ENCODE data around the gene ARL5C. TPM values are rescaled to one million over a fixed set of nuclear protein-coding genes. Genes with fewer than 3 reads are reported as not detected.
A peak's percentile ranks its signal among the peaks of the same experiment; 100 is the strongest.
"Not testable (repeated sequence)": the region's sequence is repeated elsewhere in the genome, so short reads cannot be mapped to it uniquely, and the experiment has no call there.

The ARL5C gene
- total RNA-seq, 1 donor, result not detected

GRCh38 chr17:39125143-39125875 lies 40.7 kb downstream of the ARL5C start:
- no peak overlapping the region for H3K4me3 ChIP-seq (ENCODE audit: low read depth, low read length)
- no peak for DNase-seq (ENCODE audit: low read depth)
- TF ChIP-seq CTCF (IDR thresholded peaks at IDR 0.05; ENCODE audit: insufficient read depth, low read depth, low read length), result no peak

- TF ChIP-seq CTCF (IDR thresholded peaks at IDR 0.05; ENCODE audit: insufficient read depth, low read depth, low read length), result no peak
- DNase-seq (ENCODE audit: low read depth), result no peak
- no peak overlapping the region for H3K4me3 ChIP-seq (ENCODE audit: low read depth, low read length)
These were observed 42.3 kb downstream of the ARL5C start for GRCh38 chr17:39123627-39124026.

GRCh38 chr17:39122991-39123390 lies 43.0 kb downstream of the ARL5C start:
- no peak overlapping the region for H3K4me3 ChIP-seq (ENCODE audit: low read depth, low read length)
- TF ChIP-seq CTCF (IDR thresholded peaks at IDR 0.05; ENCODE audit: insufficient read depth, low read depth, low read length), result no peak
- DNase-seq (ENCODE audit: low read depth), result no peak

GRCh38 chr17:39121919-39122318 lies 44.0 kb downstream of the ARL5C start:
- not testable (repeated sequence) for DNase-seq (ENCODE audit: low read depth); H3K4me3 ChIP-seq (ENCODE audit: low read depth, low read length)

- no peak for TF ChIP-seq CTCF (IDR thresholded peaks at IDR 0.05; ENCODE audit: insufficient read depth, low read depth, low read length)
- no peak for DNase-seq (ENCODE audit: low read depth)
- H3K4me3 ChIP-seq (ENCODE audit: low read depth, low read length), result no peak overlapping the region
These were observed 47.1 kb downstream of the ARL5C start for GRCh38 chr17:39118674-39119419.

GRCh38 chr17:39116224-39116623 lies 49.7 kb downstream of the ARL5C start:
- DNase-seq (ENCODE audit: low read depth), result no peak
- no peak for TF ChIP-seq CTCF (IDR thresholded peaks at IDR 0.05; ENCODE audit: insufficient read depth, low read depth, low read length)
- no peak overlapping the region for H3K4me3 ChIP-seq (ENCODE audit: low read depth, low read length)

GRCh38 chr17:39115135-39115534 lies 50.8 kb downstream of the ARL5C start:
- H3K4me3 ChIP-seq (ENCODE audit: low read depth, low read length), result no peak overlapping the region
- no peak for TF ChIP-seq CTCF (IDR thresholded peaks at IDR 0.05; ENCODE audit: insufficient read depth, low read depth, low read length)
- DNase-seq (ENCODE audit: low read depth), result peak; percentile 61
